Cardiac atrium fibroblast (primary cell): ENCODE results near the gene SLC5A9. TPM values are rescaled to one million over a fixed set of nuclear protein-coding genes. Genes with fewer than 3 reads are reported as not detected.

Source experiments
- total RNA-seq: library from RNA; depleted of rRNA; stranded (reverse); fragments of >200 nt; gene quantifications from 2 replicates; pipeline ENCODE4 v1.2.3, GENCODE V29; 2015

The SLC5A9 gene
- not detected in 2 replicates for total RNA-seq

GRCh38 chr1:48222501-48223242 lies at the start of gene SLC5A9:
Gene SLC5A9, plus strand, starts transcription at chr1:48222716. Its CDS starts 21 bp downstream, at chr1:48222737.

Other genes with a start within 250 kb of the SLC5A9 start
- gene TRABD2B, start 225.3 kb upstream of the SLC5A9 start, total RNA-seq = under 0.01 and 2.1 TPM in 2 replicates
- gene SPATA6, start 249.5 kb downstream of the SLC5A9 start, total RNA-seq = 6.5 and 6.9 TPM in 2 replicates